Colonic mucosa (tissue), 4 donors: ENCODE results near the gene SLC25A25. TPM values are rescaled to one million over a fixed set of nuclear protein-coding genes. Genes with fewer than 3 reads are reported as not detected.

Experiments used
- DNase-seq: peaks from one replicate; pipeline ENCODE4 v3.0.0-alpha.2; 2020
- H3K27ac ChIP-seq: fragments of 200-600 bp; one replicate; pipeline ENCODE4 v1.8.0; 2021
- H3K27me3 ChIP-seq: fragments of 200-600 bp; one replicate; pipeline ENCODE4 v1.8.0; 2021
- H3K36me3 ChIP-seq: fragments of 200-600 bp; one replicate; pipeline ENCODE4 v1.8.0; 2021
- H3K4me1 ChIP-seq: fragments of 200-600 bp; one replicate; pipeline ENCODE4 v1.8.0; 2021; ENCODE audit warnings: mild to moderate bottlenecking
- H3K4me3 ChIP-seq: fragments of 200-600 bp; one replicate; pipeline ENCODE4 v1.8.0; 2021
- H3K9ac ChIP-seq, 2 donors: one replicate each; pipeline ENCODE4 v1.7.0; 2013; ENCODE audit warnings: control low read depth in 2 of 2, low read depth in 2 of 2, low read length in 2 of 2
- H3K9me3 ChIP-seq: fragments of 200-600 bp; one replicate; pipeline ENCODE4 v1.8.0; 2021
- intact Hi-C: fragments of 100-400 bp; cut with DNase I; formaldehyde crosslinking; loops from one replicate; pipeline ENCODE4 v1.14.1; 2022
- total RNA-seq, 2 donors: library from RNA; stranded (reverse); fragmentation: NEBNext Ultra II Directional in 1 of 2; extraction: Animal tissue kit (Norgen Biotek cat#: 25700) in 1 of 2; gene quantifications; one replicate each; pipeline ENCODE4 v1.2.1, GENCODE V29; 2021
- TF ChIP-seq, protein P1 (sequence below): fragments of 200-600 bp; IDR thresholded peaks from one replicate; pipeline ENCODE4 v1.8.0; 2022; ENCODE audit warnings: antibody characterized with exemption, mild to moderate bottlenecking
- donor health status: healthy.
- donor health status: DM: no; HTN: no; CAD: no.
- donor health status: DM: no; HTN: no; CAD: no.

SLC25A25 gene
- total RNA-seq, 2 donors from 2014 or later = 12.3 to 19.7 TPM

DNA sequence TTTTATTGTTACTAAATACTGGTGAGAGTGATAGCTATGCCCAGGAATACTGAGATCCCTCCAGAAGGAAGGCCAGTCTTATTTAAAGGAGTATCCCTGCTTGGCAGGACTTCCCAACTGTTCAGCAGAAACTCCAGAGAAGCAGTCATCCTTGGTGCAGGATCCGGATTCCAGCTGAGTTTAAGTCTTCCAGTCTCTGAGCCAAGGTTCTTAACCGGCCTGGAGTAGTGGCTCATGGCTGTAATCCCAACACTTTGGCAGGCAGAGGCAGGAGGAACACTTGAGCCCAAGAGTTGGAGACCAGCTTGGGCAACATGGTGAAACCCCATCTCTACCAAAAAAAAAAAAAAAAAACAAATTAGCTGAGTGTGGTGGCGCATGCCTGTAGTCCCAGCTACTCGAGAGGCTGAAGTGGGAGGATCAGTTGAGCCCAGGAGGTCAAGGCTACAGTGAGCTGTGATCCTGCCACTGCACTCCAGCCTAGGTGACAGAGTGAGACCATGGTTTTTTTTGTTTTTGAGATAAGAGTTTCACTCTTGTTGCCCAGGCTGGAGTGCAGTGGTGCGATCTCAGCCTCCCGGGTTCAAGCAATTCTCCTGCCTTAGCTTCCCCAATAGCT, 8.6 kb upstream of the SLC25A25 start:
- DNase-seq = no peak
- H3K4me1 ChIP-seq = peaks cover 4% of the 10 kb centered on the region

DNA sequence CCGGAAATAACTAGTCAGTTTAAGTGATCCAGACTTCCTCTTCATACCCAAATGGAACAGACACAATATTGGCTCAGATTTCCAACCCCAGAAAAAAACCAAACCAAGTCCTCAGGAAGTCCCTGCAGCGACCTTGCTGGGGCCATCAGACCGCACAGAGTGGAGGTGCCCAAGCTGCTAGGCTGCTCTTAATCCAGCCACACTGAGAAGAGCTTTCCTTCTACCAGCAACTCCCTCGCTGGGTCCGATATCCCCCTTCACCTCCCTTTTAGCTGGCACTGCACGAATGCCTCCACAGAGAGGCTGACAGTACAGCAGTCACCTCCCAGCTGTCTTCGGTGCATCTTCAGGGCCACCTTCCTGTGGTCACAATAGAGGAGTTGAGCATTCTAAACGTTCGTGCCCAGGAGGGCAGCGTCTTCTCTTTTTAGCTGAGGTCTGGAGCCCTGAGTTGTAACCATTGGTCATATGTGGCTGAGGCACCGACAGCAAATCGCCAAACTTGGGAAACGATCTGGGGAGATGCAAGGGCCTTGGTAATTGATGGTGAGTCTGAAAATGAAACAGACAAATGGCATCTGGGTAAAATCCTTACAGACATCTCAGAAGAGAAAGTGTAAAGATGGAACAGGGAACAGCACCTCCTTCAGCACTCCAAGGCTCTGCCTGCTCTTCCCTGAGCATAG, 6.6 kb upstream of the SLC25A25 start:
- no peaks in the 10 kb centered on the region for H3K27me3 ChIP-seq
- H3K4me1 ChIP-seq = peaks cover 12% of the 10 kb centered on the region
- H3K9me3 ChIP-seq = no peaks in the 10 kb centered on the region
- intact Hi-C loops = no loop called here
- no peak for DNase-seq
- H3K36me3 ChIP-seq = no peaks in the 10 kb centered on the region
- peak overlapping the region; percentile 16 to 64 for H3K9ac ChIP-seq
- TF ChIP-seq, protein P1, sequence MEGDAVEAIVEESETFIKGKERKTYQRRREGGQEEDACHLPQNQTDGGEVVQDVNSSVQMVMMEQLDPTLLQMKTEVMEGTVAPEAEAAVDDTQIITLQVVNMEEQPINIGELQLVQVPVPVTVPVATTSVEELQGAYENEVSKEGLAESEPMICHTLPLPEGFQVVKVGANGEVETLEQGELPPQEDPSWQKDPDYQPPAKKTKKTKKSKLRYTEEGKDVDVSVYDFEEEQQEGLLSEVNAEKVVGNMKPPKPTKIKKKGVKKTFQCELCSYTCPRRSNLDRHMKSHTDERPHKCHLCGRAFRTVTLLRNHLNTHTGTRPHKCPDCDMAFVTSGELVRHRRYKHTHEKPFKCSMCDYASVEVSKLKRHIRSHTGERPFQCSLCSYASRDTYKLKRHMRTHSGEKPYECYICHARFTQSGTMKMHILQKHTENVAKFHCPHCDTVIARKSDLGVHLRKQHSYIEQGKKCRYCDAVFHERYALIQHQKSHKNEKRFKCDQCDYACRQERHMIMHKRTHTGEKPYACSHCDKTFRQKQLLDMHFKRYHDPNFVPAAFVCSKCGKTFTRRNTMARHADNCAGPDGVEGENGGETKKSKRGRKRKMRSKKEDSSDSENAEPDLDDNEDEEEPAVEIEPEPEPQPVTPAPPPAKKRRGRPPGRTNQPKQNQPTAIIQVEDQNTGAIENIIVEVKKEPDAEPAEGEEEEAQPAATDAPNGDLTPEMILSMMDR = no peak
- no peak overlapping the region for H3K4me3 ChIP-seq
- H3K27ac ChIP-seq = peak overlapping the region; percentile 71

More for the DNA sequence above, 8.6 kb upstream of the SLC25A25 start:
- peak overlapping the region; percentile 26 for H3K27ac ChIP-seq
- no peaks in the 10 kb centered on the region for H3K36me3 ChIP-seq
- H3K9me3 ChIP-seq = no peaks in the 10 kb centered on the region
- H3K9ac ChIP-seq = no peak overlapping the region
- TF ChIP-seq, protein P1 = no peak
- intact Hi-C loops = no loop called here
- H3K27me3 ChIP-seq = no peaks in the 10 kb centered on the region
- H3K4me3 ChIP-seq = no peak overlapping the region

GRCh38 chr9:128062279-128062678, 5.8 kb upstream of the SLC25A25 start:
- intact Hi-C loops = no loop called here
- no peak for DNase-seq
- Histone ChIP-seq H3K9me3 (no peaks in the 10 kb centered on the region), H3K27ac (peak overlapping the region; percentile 71), H3K9ac (no peak overlapping the region), H3K4me3 (no peak overlapping the region), H3K4me1 (peaks cover 16% of the 10 kb centered on the region), H3K27me3 (no peaks in the 10 kb centered on the region), H3K36me3 (no peaks in the 10 kb centered on the region)
- TF ChIP-seq, protein P1 = no peak

- Histone ChIP-seq H3K27me3 (no peaks in the 10 kb centered on the region), H3K9me3 (no peaks in the 10 kb centered on the region), H3K27ac (no peak overlapping the region), H3K4me1 (peaks cover 16% of the 10 kb centered on the region), H3K9ac (no peak overlapping the region), H3K4me3 (no peak overlapping the region), H3K36me3 (no peaks in the 10 kb centered on the region)
- TF ChIP-seq, protein P1 = no peak
- DNase-seq = no peak
- intact Hi-C loops = no loop called here
Observed at GRCh38 chr9:128062846-128063831, 4.9 kb upstream of the SLC25A25 start.
